GM19351 (cell line): ENCODE measurements around the gene SRPRB.

Experiments
- ATAC-seq: cut with Tn5 transposase; IDR thresholded peaks from one replicate; pipeline ENCODE4 v1.9.1; 2021; ENCODE audit warnings: mild to moderate bottlenecking, moderate library complexity; ENCODE audit not compliant: unreplicated experiment

The SRPRB gene

GRCh38 chr3:133805702-133806475, at the start of gene SRPRB:
Gene SRPRB, plus strand, starts transcription at chr3:133805815. Its CDS starts 34 bp downstream, at chr3:133805849.
- ATAC-seq: peak; percentile 97

- no peak for ATAC-seq
Measured at GRCh38 chr3:133756716-133757694, 48.6 kb upstream of the SRPRB start.

GRCh38 chr3:133757701-133758567, 47.7 kb upstream of the SRPRB start:
- ATAC-seq: no peak

- ATAC-seq: no peak
Measured at GRCh38 chr3:133758568-133758928, 47.1 kb upstream of the SRPRB start.

- no peak for ATAC-seq
Measured at GRCh38 chr3:133758964-133759739, 46.5 kb upstream of the SRPRB start.

GRCh38 chr3:133759740-133760305, 45.8 kb upstream of the SRPRB start:
- no peak for ATAC-seq

GRCh38 chr3:133760916-133761315, 44.7 kb upstream of the SRPRB start:
- no peak for ATAC-seq

GRCh38 chr3:133761605-133762484, 43.8 kb upstream of the SRPRB start:
- peak; percentile 64 for ATAC-seq

GRCh38 chr3:133762539-133762938, 43.1 kb upstream of the SRPRB start:
- ATAC-seq: no peak

- no peak for ATAC-seq
Measured at GRCh38 chr3:133763797-133764683, 41.6 kb upstream of the SRPRB start.

- ATAC-seq: no peak
Measured at GRCh38 chr3:133765256-133765655, 40.4 kb upstream of the SRPRB start.

GRCh38 chr3:133767607-133768006, 38.0 kb upstream of the SRPRB start:
- no peak for ATAC-seq

- no peak for ATAC-seq
Measured at GRCh38 chr3:133769536-133769935, 36.1 kb upstream of the SRPRB start.

- ATAC-seq: no peak
Measured at GRCh38 chr3:133773732-133774131, 31.9 kb upstream of the SRPRB start.

- ATAC-seq: no peak
Measured at GRCh38 chr3:133775309-133775708, 30.3 kb upstream of the SRPRB start.

- ATAC-seq: no peak
Measured at GRCh38 chr3:133775835-133776234, 29.8 kb upstream of the SRPRB start.

GRCh38 chr3:133776794-133777438, 28.7 kb upstream of the SRPRB start:
- ATAC-seq: no peak
